Measurements from ENCODE around the gene U2AF1L4.

DNA sequence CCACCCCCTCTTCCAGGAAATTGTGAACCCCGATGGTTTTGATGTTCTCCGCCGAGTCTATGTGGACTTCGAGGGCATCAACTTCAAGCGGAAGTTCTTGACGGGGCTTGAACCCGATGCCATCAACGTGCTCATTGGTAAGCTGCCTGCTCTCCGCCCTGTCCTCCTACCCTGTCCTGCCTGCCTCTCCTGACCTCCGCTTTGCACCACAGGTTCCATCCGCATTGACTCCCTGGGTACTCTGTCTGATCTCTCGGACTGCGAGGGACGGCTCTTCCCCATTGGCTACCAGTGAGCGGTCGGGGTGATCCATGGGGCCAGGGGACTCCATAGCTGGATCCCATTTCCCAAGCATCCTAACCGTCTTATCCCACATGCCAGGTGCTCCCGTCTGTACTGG, 14.9 kb downstream of the U2AF1L4 start:
- TF ChIP-seq, protein P1, sequence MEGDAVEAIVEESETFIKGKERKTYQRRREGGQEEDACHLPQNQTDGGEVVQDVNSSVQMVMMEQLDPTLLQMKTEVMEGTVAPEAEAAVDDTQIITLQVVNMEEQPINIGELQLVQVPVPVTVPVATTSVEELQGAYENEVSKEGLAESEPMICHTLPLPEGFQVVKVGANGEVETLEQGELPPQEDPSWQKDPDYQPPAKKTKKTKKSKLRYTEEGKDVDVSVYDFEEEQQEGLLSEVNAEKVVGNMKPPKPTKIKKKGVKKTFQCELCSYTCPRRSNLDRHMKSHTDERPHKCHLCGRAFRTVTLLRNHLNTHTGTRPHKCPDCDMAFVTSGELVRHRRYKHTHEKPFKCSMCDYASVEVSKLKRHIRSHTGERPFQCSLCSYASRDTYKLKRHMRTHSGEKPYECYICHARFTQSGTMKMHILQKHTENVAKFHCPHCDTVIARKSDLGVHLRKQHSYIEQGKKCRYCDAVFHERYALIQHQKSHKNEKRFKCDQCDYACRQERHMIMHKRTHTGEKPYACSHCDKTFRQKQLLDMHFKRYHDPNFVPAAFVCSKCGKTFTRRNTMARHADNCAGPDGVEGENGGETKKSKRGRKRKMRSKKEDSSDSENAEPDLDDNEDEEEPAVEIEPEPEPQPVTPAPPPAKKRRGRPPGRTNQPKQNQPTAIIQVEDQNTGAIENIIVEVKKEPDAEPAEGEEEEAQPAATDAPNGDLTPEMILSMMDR (IDR thresholded peaks at IDR 0.05 in 4 of 5, conservative IDR thresholded peaks at IDR 0.05 in 1 of 5), result no peak
- no peak for TF ChIP-seq POLR2A (IDR thresholded peaks at IDR 0.05)
